ENCODE data around the gene PARD3B.

GRCh38 chr2:205408696-205409095 is 863.4 kb downstream of the PARD3B start:
- no peak for TF ChIP-seq POLR2AphosphoS5 (IDR thresholded peaks at IDR 0.05; ENCODE audit: low read depth, low read length)
- no peak for TF ChIP-seq POLR2A (IDR thresholded peaks at IDR 0.05; ENCODE audit: low read depth, low read length)
- no peak for TF ChIP-seq TAF1 (IDR thresholded peaks at IDR 0.05; ENCODE audit: low read depth, low read length)
- no peak for TF ChIP-seq SPI1 (IDR thresholded peaks at IDR 0.05; ENCODE audit: low read depth, low read length)
- TF ChIP-seq POU2F2 (IDR thresholded peaks at IDR 0.05; ENCODE audit: low read depth, low read length) = no peak

Data from GM12891 (cell line).